NB4 (cell line): ENCODE results near the gene FKRP.

Experiments used
- CTCF ChIP-seq: IDR thresholded peaks from one replicate; pipeline ENCODE4 v1.5.1; 2012; ENCODE audit warnings: low read depth, low read length
- MAX ChIP-seq: IDR thresholded peaks from 2 replicates; pipeline ENCODE4 v1.6.1; 2011; ENCODE audit warnings: low read depth, low read length
- POLR2A ChIP-seq: IDR thresholded peaks from 2 replicates; pipeline ENCODE4 v1.6.1; 2011; ENCODE audit warnings: mild to moderate bottlenecking; ENCODE audit not compliant: insufficient read length; ENCODE audit errors: extremely low read depth

- TF ChIP-seq CTCF (no peak), POLR2A (peak; percentile 26), MAX (peak; percentile 91)
Measured at GRCh38 chr19:46791944-46792343, 46.1 kb downstream of the FKRP start.
